Measurements from ENCODE around the gene HBM.

DNA sequence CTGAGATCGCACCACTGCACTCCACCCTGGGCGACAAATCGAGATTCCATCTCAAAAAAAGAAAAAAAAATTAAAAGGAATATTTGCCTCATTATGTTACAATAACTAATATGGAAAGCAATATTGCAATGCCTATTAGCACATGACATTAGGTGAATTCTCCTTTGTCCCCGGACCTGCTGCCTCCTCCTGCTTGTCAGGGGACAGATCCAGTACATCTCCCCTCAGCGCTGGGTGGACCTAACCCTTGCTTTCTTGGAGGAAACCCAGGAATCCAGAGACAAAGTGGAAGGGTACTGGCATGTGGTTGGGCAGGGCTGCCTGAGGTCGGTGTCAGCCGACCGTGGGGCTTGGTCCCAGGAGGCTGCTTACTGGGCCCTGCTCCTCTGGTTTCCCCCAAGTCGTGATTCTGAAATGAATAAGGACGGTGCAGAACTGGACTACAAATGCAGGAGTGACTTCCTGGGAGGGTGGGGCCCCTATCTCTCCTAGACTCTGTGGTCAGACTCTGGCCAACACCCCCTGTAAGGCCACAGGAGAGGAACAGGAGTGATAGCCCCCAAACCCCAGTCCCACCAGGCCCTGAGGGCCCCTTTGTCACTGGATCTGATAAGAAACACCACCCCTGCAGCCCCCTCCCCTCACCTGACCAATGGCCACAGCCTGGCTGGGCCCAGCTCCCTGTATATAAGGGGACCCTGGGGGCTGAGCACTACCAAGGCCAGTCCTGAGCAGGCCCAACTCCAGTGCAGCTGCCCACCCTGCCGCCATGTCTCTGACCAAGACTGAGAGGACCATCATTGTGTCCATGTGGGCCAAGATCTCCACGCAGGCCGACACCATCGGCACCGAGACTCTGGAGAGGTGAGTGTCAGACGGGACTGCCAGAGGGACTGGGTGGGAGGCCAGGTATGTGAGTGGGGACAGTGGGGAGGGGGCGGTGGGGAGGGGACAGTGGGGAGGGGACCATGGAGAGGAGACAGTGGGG lies 13.3 kb upstream of the HBM start, which contains the start of gene HBZ:
- TF ChIP-seq EZH2 (IDR thresholded peaks at IDR 0.05) (no peak), CTCF (IDR thresholded peaks at IDR 0.05) (no peak), EZH2phosphoT487 (IDR thresholded peaks at IDR 0.05) (no peak)
